Right kidney (tissue), 1 donor: ENCODE results near the gene KCNK2.
"Not testable (repeated sequence)": the region's sequence is repeated elsewhere in the genome, so short reads cannot be mapped to it uniquely, and the experiment has no call there.

ENCODE experiments used
- DNase-seq: peaks from one replicate; pipeline ENCODE4 v3.0.0-alpha.2; 2016

KCNK2 gene

GRCh38 chr1:215156232-215156631, 73.7 kb downstream of the KCNK2 start:
- DNase-seq = no peak

DNA sequence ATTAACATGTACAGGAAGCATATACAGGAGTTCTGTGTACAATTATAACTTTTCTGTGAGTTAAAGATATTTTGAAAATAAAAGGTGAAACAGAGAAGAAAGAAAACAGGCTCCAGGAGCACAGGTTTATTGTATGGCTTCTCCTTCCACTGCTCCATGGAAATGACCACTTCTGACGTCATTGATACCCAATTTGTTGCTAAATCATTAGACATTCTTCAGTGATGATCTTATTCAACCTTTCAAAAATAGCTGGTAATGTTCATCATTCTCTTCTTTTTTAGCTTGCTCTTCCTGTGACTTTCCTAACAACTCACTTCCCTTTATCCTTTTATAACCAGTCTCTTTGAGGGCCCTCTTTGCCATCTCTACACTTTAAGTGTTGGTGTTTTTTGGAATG, 77.8 kb downstream of the KCNK2 start:
- DNase-seq = no peak

GRCh38 chr1:215163144-215163543, 80.6 kb downstream of the KCNK2 start:
- DNase-seq = not testable (repeated sequence)

DNA sequence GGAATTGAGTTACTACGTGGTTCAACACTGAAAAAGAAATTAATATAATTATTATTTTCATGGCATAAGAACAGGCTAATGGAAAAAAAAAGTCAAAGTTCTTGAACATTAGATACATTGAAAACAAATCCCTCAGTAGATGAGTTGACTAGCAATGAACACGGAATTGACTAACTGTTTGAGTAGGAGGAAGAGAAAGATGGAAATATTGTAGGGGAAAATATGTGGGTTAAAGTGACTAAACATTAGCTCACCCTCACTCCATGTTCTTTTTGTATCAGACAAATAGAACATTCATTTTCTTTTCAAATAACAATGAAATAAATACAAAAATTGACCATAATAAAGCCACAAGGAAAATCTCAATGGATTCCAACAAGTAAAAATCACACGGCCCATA, 84.3 kb downstream of the KCNK2 start:
- DNase-seq = no peak

DNA sequence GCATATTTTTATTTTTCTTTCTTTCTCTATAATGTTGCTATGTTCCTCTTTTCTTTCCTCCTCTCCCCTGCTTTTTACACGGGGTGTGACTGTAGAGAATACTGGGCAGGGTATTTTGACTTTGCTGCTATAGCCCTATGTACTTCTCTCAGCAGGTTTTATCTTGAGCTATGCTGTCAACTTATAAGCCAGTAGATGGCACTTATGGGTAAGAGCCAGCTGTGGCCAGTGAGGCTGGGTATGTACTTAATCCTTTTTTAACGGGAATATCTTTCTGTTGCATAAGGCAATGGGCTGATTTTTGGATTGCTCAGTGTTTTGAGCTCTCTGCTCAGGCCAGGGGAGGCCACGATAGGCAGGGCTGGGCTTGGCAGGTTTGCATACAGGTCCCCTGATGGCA, 99.0 kb downstream of the KCNK2 start:
- no peak for DNase-seq

GRCh38 chr1:215185067-215185620, 102.6 kb downstream of the KCNK2 start:
- no peak for DNase-seq

- DNase-seq = no peak
These were observed 105.9 kb downstream of the KCNK2 start for GRCh38 chr1:215188302-215188950.

DNA sequence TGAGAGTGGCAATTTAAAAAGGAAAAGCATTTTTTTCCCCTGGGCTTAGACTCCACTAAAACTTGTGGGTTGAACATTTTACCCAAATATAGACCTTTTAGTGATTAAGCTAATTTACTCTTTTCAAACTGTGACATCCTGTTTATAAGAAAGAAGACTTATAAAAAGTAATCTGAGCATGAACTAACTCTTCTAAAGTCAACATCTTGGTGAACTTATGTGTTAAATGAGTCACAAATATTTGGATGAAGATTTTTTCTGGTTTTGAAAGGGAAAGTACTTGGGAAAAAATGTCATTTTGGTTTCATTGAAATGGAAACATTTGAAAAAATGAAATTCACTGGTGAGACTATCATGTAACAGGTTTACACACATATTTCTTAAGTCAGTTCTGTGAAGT, 109.8 kb downstream of the KCNK2 start:
- DNase-seq = no peak

DNA sequence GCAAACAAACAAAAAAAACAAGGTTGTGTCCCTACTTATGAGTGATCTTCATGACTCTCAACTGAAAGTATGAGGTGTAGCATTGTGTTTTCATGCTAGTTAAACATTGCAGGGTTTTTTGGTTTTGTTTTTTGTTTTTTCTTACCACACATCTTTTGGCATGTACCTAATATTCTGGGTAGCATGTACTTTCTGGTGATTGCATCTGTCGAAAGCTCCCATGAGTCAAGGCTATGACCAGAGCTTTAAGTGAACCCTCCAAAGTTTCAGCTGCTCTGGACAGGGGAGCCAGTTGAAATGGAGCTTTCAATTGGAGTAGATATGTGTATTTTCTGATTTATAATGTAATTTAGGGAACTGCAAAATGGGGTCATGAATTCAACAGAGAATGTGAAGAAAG, 115.5 kb downstream of the KCNK2 start:
- no peak for DNase-seq

- no peak for DNase-seq
These were observed 117.6 kb downstream of the KCNK2 start for GRCh38 chr1:215200121-215200520.

DNA sequence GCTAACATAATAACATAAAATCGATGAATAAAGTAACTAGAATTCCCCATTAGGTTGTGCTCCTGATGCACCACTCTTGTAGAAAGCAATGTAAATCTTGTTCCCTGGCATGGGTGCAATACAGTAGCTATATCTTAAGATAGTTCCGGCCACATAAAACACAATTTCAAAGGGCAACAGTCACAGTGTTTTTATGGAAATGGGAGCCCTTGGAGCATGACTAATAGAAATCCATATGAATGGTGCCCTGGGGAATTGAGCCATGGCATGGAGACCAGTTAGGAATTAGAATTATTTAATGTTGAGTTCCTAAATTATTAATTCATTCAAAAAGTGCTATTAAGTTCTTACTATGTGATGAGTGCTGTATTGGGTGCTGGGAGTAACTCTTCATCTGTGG, 118.7 kb downstream of the KCNK2 start:
- no peak for DNase-seq

DNA sequence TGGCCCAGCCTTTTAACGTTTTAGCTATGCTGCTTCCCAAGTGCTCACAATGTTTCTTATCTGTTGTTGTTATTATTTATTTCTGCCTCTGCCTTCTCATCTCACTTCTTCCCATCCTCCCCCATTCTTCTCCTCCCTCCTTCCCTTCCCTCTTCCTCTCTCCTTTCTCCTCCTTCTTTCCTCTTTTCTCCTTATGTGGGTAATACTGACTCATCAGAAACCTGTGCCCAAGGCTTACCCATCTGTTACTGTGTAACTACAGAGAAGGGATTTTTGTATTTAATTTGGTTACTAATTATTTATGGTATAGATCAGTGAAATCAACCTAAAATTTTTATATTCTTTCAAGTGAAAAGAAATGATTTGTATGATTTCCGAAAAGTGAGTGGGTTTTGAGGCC, 120.3 kb downstream of the KCNK2 start:
- no peak for DNase-seq

DNA sequence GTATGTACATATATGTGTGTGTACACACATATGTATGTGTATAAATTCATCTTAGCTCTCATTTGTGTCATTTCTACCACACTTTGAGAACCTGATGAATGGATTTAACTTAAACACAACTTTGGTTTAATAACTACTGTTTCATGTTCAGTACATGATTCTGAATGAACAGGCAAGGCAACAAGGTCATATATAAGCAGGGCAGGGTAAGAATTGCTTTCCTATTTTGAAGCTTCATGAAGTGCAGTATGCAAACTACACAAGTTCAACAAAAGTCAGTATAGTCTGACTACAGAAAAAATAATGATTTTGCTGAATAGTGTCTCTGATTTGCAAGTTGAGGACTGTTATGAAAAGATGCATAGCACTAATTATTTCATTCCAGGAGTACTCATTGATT, 127.6 kb downstream of the KCNK2 start:
- DNase-seq = no peak

DNA sequence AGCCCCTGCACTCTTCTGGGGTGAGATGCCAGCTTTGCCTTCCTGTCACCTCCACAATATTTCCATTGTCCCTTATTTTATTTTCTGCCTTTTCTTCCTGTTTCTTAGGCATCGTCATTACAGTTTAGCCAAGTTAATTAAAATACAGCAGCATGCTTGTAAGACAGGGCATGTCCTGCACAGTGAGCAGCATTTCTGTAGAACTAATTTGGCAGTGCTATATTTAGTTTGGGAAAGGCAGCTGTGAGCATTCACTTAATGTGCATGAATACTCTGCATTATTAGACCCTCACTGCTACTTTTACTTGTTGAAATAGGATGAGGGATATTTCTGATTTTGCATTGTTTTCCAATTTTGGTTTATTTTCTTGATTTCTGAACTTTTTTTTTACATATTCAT, 133.3 kb downstream of the KCNK2 start:
- no peak for DNase-seq

DNA sequence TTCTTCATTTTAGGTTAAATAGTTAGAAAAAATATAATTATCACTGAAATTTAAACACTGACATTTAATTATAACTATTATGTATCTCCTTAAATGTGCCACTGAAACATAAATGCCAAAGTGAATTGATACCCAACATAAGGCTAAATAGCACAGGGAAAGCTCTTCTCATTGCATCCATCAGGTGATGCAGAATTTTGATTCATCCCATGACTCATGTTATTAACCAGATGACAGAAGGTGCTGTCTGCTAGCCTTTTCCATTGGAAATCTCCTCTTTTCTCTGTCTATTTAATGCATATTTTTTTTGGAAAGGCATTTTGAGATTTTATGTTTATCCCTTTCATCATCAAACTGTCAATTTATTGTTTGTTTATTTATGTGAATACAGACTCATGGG, 136.8 kb downstream of the KCNK2 start:
- DNase-seq = no peak

GRCh38 chr1:215220346-215220745, 137.8 kb downstream of the KCNK2 start:
- DNase-seq = no peak

- DNase-seq = no peak
These were observed 144.2 kb downstream of the KCNK2 start for GRCh38 chr1:215226757-215227156.

DNA sequence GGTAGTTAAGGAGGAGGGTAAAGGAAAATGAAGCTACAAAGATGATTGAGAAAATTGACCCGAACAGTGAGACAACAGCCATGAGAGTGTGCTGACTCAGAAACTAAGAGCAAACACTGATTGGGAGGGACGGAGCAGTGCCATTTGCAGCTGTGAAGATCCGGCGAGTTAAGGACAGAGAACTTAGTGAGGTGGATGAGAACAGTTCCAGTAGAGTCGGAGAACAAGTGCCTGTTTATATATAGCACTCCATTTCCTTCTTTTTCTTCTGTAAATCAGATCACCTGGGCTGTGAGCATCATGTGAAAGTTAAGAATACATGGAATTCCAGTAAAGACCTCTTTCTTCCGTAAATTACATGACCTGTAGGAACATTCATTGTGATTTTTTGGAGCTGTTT, 145.7 kb downstream of the KCNK2 start:
- no peak for DNase-seq

GRCh38 chr1:215241451-215241850, 158.9 kb downstream of the KCNK2 start:
- no peak for DNase-seq

DNA sequence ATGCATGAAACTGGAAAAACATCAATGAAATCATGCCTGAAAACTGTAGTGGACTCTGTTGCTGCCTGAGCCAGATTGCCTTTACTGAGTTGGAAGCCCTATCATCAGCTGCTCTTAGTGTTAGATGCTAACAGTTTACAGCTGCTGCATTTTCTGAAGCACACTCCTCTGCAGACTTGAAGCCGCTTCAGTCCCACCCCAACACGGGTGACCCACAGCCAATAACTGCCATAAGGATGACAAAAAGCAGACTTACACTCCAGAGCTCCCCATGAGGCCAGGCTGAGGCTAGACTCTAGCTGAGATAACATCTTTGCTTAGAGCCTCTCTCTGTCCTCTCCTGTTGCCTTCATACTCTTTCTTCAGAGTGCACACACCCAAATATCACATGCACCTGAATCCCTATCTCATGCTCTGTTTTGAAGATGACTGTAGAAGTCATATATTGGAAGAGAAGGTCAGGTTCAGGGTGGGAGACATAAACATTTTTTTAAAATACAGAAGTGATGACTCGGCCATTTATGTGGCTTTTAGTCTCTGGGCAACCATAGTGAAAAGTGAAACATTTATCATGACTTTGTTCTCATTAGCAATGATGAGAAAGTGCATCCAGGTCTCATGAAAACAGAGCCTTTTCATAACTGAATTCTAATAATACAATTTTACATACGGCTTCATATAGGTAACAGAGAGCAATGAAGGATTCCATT, 161.0 kb downstream of the KCNK2 start:
- DNase-seq = no peak

GRCh38 chr1:215250913-215251312, 168.4 kb downstream of the KCNK2 start:
- DNase-seq = no peak

DNA sequence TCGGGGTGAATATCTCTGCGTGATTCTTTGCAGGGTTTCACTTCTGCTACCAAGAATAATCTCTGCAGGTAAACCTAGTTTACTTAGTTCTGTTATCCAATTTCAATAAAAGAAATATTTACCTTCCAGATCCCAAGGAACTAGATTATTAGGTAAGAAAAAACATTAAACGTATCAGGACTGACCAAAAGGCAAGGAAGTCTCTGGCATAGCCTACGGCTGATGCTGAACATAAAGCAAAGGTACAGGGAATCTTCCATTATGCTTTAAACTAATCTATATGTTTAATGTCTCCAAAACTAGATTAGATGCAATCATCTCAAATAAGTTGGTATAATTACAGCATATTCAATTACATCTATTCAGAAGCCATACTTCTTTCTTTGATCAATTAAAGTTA, 168.9 kb downstream of the KCNK2 start:
- DNase-seq = no peak

DNA sequence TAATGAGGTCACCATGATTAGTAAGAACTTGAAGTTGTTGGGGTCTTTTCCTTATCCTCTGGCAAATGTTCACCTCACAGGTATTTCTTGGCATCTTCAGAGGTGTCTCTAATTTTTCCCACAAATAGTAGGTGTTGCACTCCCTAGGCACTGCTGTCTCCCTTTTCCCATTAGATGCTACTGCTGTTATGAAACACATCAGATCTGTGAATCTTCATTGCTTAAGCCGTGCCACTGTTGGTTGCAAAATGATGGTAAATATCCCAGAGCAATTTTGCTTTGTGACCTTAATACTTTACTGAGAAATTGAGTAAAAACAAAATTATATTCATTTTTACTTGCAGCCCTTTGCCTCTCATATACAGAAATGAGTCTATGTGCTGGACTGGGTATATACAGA, 169.6 kb downstream of the KCNK2 start:
- no peak for DNase-seq
